H1 (cell line): ENCODE results near the gene TEX9. TPM values are rescaled to one million over a fixed set of nuclear protein-coding genes. Genes with fewer than 3 reads are reported as not detected.

Experiments
- CHD7 ChIP-seq: fragments of 300-600 bp; sonication (generic); IDR thresholded peaks from 2 replicates; pipeline ENCODE4 v1.7.1; 2012; ENCODE audit warnings: low read length, moderate library complexity, mild to moderate bottlenecking, inconsistent platforms; ENCODE audit not compliant: insufficient replicate concordance
- TCF12 ChIP-seq: IDR thresholded peaks from 2 replicates; pipeline ENCODE4 v1.6.1; 2011; ENCODE audit warnings: low read depth, mild to moderate bottlenecking, low read length
- polyA plus RNA-seq, 7 experiments: library from polyadenylated mRNA; depleted of rRNA in 3 of 7; stranded (reverse) in 5 of 7; unstranded in 2 of 7; fragments of >200 nt in 5 of 7; fragments of 200-250 nt in 2 of 7; gene quantifications; 1 replicate in 5 of 7; 2 replicates in 1 of 7; 4 replicates in 1 of 7; pipeline versions ENCODE4 v1.2.1 to v1.2.3, GENCODE V29; 2011 to 2013; ENCODE audit warnings: missing spikeins in 2 of 7, mixed read lengths in 2 of 7
- total RNA-seq: library from RNA; stranded (reverse); fragmentation: NEBNext Ultra II Directional; extraction: Animal tissue kit (Norgen Biotek cat#: 25700); gene quantifications from 2 replicates; pipeline ENCODE4 v1.2.1, GENCODE V29; 2021

TEX9 gene
- total and polyA plus RNA-seq, 2 of the 8 experiments (the other 6 are each of a cell fraction or from before 2014, with no cell fraction given): 3.4 to 12.3 TPM

GRCh38 chr15:56351353-56351752 lies 13.9 kb upstream of the TEX9 start (continued):
- TF ChIP-seq CHD7: peak; percentile 35
- TF ChIP-seq TCF12: no peak
